Parietal lobe (tissue), 1 donor: Measurements from ENCODE around the gene TOMM5. TPM values are rescaled to one million over a fixed set of nuclear protein-coding genes. Genes with fewer than 3 reads are reported as not detected.

Experiments used
- total RNA-seq: library from RNA; depleted of rRNA; stranded (reverse); fragments of >200 nt; gene quantifications from one replicate; pipeline ENCODE4 v1.2.3, GENCODE V29; 2014

TOMM5 gene
- 81.7 TPM for total RNA-seq

DNA sequence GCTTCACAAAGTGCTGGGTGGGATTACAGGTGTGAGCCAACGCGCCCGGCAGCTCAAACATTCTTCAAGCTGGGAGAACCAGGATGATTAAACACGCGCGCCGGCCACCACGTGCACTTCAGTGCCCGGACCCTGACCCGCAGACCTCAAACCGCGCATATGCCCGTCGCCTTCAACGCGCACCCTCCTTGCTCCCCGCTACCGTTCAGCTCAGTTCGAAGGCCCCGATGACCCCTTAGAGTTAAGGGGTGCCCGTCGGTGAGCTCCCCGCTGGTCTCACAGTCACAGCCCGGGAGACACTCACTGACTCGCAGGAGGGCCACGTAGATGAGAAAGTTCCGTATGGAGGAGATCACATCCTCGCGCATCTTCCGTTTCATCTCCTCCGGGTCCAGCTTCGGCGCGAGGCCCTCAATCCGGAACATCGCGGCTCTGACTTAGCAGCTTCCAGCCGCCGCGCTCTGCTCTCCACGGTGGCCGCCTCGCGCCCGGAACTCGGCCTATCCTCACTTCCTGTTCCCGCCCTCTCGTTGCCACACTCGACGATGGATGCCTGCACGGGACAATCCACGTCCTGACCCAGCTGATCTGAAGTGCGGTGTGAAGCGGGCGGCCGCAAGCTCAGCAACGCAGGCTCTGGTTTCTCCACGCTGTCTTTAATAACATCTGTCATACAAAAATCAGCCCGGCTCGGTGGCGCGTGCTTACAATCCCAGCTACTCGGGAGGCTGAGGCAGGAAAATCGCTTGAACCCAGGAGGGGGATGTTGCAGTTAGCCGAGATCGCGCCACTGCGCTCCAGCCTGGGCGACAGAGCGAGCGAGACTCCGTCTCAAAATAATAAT lies at the start of gene TOMM5:
Gene TOMM5 (minus strand): TSS at position 490 of the 844 bp plus-strand sequence. CDS start 65 bp downstream, at position 425.

DNA sequence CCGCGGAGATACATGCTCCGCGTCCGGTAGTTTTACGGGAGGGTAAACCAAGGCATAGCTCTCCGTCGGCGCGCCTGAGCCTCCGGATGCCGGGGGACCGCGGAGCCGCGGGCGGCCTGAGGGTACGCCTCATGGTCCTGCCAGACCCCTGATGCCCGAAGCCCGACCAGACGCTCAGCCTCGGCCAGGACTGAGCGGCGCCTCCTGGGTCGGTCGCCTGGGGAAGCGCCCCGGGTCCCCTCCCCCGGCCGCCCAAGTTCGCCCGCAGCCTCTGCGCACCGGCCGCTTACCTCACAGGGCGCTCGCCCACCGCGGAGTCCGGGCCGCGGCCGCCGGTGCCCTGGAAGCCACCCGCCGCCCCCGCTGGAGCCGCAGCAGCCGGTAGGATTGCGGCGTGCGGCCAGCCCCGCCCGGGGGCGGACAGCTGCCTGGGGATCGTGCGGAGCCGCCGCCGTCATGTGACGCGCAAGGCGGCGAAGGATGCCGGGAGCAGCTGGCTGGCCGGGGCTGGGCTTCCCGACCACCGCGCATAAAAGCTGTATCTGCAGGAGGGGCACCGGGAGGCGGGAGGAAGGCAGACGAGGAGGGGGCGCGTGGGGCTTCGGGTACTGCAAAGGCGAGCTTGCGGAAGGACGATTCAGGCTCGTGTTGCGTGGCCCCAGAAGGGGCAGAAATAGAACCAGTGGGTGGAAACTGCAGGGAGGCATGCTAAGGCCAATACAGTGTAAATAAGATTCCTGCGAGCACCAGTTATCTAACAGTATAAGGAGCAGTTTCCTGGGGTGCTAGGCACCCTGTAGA lies 16.3 kb downstream of the TOMM5 start, which contains the start of gene FBXO10:
Gene FBXO10 (minus strand): TSS at position 460 of the 801 bp plus-strand sequence. CDS start 34,612 bp downstream, outside the sequence.

Other genes with a start within 250 kb of the TOMM5 start
- gene GRHPR, start 169.9 kb downstream of the TOMM5 start, total RNA-seq = 63.9 TPM
- 29.1 TPM for gene ZBTB5, start 127.1 kb downstream of the TOMM5 start, total RNA-seq
- 36.3 TPM for gene POLR1E, start 106.6 kb downstream of the TOMM5 start, total RNA-seq
- 17.5 TPM for gene FBXO10, start 16.2 kb downstream of the TOMM5 start, total RNA-seq
- gene FRMPD1, start 58.4 kb upstream of the TOMM5 start, total RNA-seq = 1.3 TPM
- 7.8 TPM for gene TRMT10B, start 161.2 kb upstream of the TOMM5 start, total RNA-seq
- gene EXOSC3, start 192.5 kb upstream of the TOMM5 start, total RNA-seq = 107 TPM
- gene DCAF10, start 208.2 kb upstream of the TOMM5 start, total RNA-seq = 39.4 TPM